Type B pancreatic cell (in vitro differentiated cells): ENCODE results near the gene MTURN. TPM values are rescaled to one million over a fixed set of nuclear protein-coding genes. Genes with fewer than 3 reads are reported as not detected.

Experiments
- DNase-seq: peaks from one replicate; pipeline ENCODE4 v3.0.0; 2021; ENCODE audit warnings: mixed read lengths; ENCODE audit not compliant: unreplicated experiment; ENCODE audit errors: extremely low spot score
- H3K27ac Mint-ChIP-seq: 2 replicates; pipeline ENCODE4 v1.8.0; 2021; ENCODE audit warnings: mild to moderate bottlenecking, mixed read lengths
- H3K27me3 Mint-ChIP-seq: 2 replicates; pipeline ENCODE4 v1.8.0; 2021; ENCODE audit warnings: mixed read lengths
- H3K36me3 Mint-ChIP-seq: 2 replicates; pipeline ENCODE4 v1.8.0; 2021; ENCODE audit warnings: mixed read lengths
- H3K4me1 Mint-ChIP-seq: one replicate; pipeline ENCODE4 v1.8.0; 2021; ENCODE audit warnings: mixed read lengths; ENCODE audit not compliant: unreplicated experiment
- H3K4me3 Mint-ChIP-seq: 2 replicates; pipeline ENCODE4 v1.8.0; 2021; ENCODE audit warnings: mild to moderate bottlenecking, mixed read lengths
- H3K9me3 Mint-ChIP-seq: 2 replicates; pipeline ENCODE4 v1.8.0; 2021; ENCODE audit warnings: mixed read lengths
- total RNA-seq: library from RNA; stranded (reverse); gene quantifications from 2 replicates; pipeline ENCODE4 v1.2.1, GENCODE V29; 2021; ENCODE audit warnings: low replicate concordance
- TF ChIP-seq, protein P1 (sequence below): fragments of 200-600 bp; sonication (generic); conservative IDR thresholded peaks from 2 replicates; pipeline ENCODE4 v1.5.0; 2021; ENCODE audit warnings: antibody characterized with exemption, mild to moderate bottlenecking

Gene MTURN
- total RNA-seq, 1 donor from 2014 or later: 23.3 TPM

DNA sequence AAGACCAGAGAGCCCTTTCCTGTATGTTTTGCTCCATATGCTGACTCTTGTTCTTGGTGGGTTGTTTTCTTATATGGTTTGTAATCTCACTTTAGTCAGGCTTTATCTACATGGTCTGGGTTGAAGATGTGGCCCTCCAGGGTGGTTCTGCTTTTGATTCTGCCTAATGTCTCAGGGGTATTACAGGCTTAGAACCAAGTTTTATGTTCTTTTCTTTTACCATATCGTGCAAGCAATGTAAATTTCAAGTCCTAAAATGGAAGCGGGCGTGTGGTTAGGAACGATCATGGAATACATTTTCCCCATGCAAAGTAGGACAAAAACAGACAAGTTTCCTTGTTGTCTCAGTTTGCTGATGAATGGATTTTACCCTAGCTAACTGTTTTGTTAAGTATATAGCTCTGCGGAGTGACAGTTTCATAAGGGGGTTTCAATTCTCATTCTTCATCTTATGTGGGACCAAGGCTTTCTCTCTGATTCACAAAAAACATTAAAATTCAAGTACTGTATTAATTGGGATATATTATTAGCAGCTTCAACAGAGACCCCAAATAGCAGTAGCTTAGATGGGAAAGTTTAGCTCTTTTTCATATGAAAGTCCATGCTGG is 58.7 kb downstream of the MTURN start:
- peaks cover 14% of the 10 kb centered on the region for H3K9me3 Mint-ChIP-seq
- no peaks in the 10 kb centered on the region for H3K27me3 Mint-ChIP-seq
- H3K27ac Mint-ChIP-seq: no peak overlapping the region
- H3K36me3 Mint-ChIP-seq: peaks cover 8% of the 10 kb centered on the region
- no peak for DNase-seq
- no peak overlapping the region for H3K4me3 Mint-ChIP-seq
- H3K4me1 Mint-ChIP-seq: no peaks in the 10 kb centered on the region
- TF ChIP-seq, protein P1, sequence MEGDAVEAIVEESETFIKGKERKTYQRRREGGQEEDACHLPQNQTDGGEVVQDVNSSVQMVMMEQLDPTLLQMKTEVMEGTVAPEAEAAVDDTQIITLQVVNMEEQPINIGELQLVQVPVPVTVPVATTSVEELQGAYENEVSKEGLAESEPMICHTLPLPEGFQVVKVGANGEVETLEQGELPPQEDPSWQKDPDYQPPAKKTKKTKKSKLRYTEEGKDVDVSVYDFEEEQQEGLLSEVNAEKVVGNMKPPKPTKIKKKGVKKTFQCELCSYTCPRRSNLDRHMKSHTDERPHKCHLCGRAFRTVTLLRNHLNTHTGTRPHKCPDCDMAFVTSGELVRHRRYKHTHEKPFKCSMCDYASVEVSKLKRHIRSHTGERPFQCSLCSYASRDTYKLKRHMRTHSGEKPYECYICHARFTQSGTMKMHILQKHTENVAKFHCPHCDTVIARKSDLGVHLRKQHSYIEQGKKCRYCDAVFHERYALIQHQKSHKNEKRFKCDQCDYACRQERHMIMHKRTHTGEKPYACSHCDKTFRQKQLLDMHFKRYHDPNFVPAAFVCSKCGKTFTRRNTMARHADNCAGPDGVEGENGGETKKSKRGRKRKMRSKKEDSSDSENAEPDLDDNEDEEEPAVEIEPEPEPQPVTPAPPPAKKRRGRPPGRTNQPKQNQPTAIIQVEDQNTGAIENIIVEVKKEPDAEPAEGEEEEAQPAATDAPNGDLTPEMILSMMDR: no peak

DNA sequence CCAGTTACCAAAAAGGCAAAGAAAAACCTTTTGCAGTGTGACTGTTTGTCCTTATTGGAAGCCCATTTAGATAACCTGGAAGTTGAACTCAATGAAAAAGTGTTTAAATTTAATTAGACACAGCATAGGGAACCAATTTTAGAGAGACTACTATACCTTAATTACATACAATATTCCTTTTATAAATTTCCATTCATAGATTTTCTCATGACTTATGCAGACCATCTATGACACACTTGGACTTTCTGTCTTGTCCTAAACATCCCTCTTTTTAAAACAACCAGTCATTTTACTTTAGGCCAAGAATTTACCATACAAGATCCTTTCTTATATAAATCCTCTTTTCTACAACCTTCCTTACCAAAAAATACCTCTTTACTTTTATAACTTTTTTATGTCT is 61.6 kb downstream of the MTURN start:
- no peak overlapping the region for H3K4me3 Mint-ChIP-seq
- no peaks in the 10 kb centered on the region for H3K4me1 Mint-ChIP-seq
- no peaks in the 10 kb centered on the region for H3K27me3 Mint-ChIP-seq
- H3K9me3 Mint-ChIP-seq: peaks cover 13% of the 10 kb centered on the region
- TF ChIP-seq, protein P1: no peak
- peaks cover 8% of the 10 kb centered on the region for H3K36me3 Mint-ChIP-seq
- no peak overlapping the region for H3K27ac Mint-ChIP-seq
- no peak for DNase-seq

DNA sequence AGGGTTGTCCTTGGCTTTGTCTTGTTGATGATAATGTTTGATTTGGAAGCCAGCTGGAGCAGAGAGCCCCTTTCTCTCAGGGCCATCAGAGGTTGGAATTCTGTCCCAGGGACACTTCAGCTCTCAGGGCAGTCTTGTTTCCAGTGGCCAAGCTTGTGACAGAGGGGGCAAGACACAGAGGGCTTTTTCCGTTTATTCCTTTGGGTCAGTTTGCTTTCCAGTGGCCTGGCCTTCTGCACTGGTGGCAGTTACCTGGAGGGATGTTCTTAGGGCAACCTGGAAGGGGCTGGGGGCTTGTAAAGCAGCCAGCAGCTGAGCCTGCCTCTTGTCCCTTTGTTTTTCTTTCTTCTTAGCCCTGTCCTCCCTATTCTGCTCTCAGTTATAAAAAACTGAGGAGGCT is 62.7 kb downstream of the MTURN start:
- no peak for DNase-seq
- Mint-ChIP-seq H3K27me3 (no peaks in the 10 kb centered on the region), H3K36me3 (peaks cover 8% of the 10 kb centered on the region), H3K9me3 (peaks cover 16% of the 10 kb centered on the region), H3K4me1 (no peaks in the 10 kb centered on the region), H3K4me3 (no peak overlapping the region), H3K27ac (no peak overlapping the region)
- TF ChIP-seq, protein P1: no peak

DNA sequence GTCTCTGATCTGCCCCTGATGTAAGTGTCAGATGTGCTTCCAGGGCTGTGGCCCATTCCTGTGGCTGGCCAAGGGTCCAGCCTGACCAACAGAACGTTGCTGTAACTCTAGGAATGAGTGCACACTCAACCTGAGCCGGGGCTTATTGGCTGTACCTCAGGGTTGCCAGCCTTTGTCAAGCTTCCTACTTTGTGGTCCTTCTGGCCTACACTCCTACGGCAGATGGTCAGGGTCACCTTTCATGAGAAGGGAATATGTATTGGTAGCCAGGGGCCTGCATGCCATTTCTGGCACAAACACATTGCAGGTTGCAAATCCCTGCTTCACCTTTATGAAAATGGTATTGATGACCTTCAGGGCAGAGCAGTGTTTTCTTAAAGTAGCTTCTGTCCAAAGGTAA is 64.5 kb downstream of the MTURN start:
- H3K27ac Mint-ChIP-seq: no peak overlapping the region
- DNase-seq: no peak
- no peak overlapping the region for H3K4me3 Mint-ChIP-seq
- H3K4me1 Mint-ChIP-seq: no peaks in the 10 kb centered on the region
- H3K36me3 Mint-ChIP-seq: peaks cover 8% of the 10 kb centered on the region
- H3K9me3 Mint-ChIP-seq: peaks cover 16% of the 10 kb centered on the region
- TF ChIP-seq, protein P1: no peak
- no peaks in the 10 kb centered on the region for H3K27me3 Mint-ChIP-seq

DNA sequence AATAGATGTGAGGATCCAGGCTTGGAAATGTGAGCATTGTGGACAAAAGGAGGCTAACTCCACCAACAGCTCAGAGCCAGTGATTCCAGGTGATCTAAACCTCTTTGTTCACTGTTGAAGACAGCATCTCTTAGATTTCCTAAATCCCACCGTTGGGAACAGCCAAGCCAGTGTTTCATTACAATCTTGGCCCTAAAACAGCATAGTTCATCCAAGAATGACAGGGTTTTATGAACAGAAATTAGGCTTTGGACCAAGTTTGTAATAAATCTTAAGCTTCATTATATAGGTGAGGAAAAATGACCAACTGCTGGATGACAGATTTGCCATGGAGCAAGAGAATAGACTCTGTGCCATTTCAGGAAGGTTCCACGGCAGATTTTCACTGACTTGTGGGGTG is 65.8 kb downstream of the MTURN start:
- no peaks in the 10 kb centered on the region for H3K27me3 Mint-ChIP-seq
- no peaks in the 10 kb centered on the region for H3K4me1 Mint-ChIP-seq
- peaks cover 9% of the 10 kb centered on the region for H3K9me3 Mint-ChIP-seq
- H3K27ac Mint-ChIP-seq: no peak overlapping the region
- H3K36me3 Mint-ChIP-seq: peaks cover 5% of the 10 kb centered on the region
- no peak for DNase-seq
- H3K4me3 Mint-ChIP-seq: no peak overlapping the region
- TF ChIP-seq, protein P1: no peak
